PC-9 (cell line): ENCODE data around the gene CLEC7A.

Experiments used
- EZH2 ChIP-seq: fragments of 200-600 bp; sonication (generic); IDR thresholded peaks from 2 replicates; pipeline ENCODE4 v1.8.0; 2017; ENCODE audit warnings: antibody characterized with exemption, low read depth
- TF ChIP-seq, protein P1 (sequence below): fragments of 200-600 bp; sonication (generic); conservative IDR thresholded peaks from 2 replicates; pipeline ENCODE4 v1.6.1; 2017; ENCODE audit warnings: mixed run types, antibody characterized with exemption, mild to moderate bottlenecking, moderate library complexity

DNA sequence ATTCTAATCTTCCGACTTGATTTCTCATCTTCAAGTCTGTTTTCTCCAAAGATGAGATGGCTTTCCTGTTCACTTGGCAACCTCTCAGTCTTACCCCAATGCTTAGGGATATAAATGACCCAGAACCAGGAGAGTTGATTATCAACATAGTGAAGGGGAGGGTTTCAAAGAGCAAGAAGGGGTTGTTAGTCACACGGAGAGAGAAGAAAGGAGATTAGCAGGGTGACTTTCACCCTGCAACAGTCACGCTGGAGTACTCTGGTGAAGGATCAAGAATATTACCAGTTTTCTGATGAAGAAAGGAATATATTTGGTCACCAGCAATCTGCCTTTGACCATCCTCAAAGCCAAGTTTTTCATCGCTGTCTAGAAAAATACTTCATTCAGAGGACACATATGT, 48.8 kb upstream of the CLEC7A start, which contains the start of gene TMEM52B:
- TF ChIP-seq, protein P1, sequence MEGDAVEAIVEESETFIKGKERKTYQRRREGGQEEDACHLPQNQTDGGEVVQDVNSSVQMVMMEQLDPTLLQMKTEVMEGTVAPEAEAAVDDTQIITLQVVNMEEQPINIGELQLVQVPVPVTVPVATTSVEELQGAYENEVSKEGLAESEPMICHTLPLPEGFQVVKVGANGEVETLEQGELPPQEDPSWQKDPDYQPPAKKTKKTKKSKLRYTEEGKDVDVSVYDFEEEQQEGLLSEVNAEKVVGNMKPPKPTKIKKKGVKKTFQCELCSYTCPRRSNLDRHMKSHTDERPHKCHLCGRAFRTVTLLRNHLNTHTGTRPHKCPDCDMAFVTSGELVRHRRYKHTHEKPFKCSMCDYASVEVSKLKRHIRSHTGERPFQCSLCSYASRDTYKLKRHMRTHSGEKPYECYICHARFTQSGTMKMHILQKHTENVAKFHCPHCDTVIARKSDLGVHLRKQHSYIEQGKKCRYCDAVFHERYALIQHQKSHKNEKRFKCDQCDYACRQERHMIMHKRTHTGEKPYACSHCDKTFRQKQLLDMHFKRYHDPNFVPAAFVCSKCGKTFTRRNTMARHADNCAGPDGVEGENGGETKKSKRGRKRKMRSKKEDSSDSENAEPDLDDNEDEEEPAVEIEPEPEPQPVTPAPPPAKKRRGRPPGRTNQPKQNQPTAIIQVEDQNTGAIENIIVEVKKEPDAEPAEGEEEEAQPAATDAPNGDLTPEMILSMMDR, result no peak
- TF ChIP-seq EZH2, result no peak
